IMR-90 (cell line): ENCODE measurements around the gene FADS6. TPM values are rescaled to one million over a fixed set of nuclear protein-coding genes. Genes with fewer than 3 reads are reported as not detected.

ENCODE experiments used
- ATAC-seq: fragments of 200-7000 bp; cut with Tn5 transposase; 2 replicates; pipeline ENCODE4 v1.9.1; 2020; ENCODE audit warnings: low read depth, mild to moderate bottlenecking, moderate library complexity
- BruUV-seq: library from RNA; stranded (reverse); fragments of 400-500 nt; replicated peaks from 2 replicates; lab custom pipeline; 2021; lab: Mats Ljungman, UMichigan
- CTCF ChIA-PET: fragments of 300-600 bp; formaldehyde crosslinking; extraction: SDS; loops from one replicate; lab custom pipeline; 2021; ENCODE audit warnings: antibody characterized with exemption; lab: Yijun Ruan, JAX
- POLR2A ChIA-PET: fragments of 300-600 bp; sonication (Branson Sonifier 250); formaldehyde crosslinking; loops from one replicate; lab custom pipeline; 2022; ENCODE audit warnings: antibody characterized with exemption; ENCODE audit not compliant: unreplicated experiment; lab: Charles Lee
- DNase-seq: peaks from one replicate; pipeline ENCODE4 v3.0.0; 2013
- H2AFZ ChIP-seq: replicated peaks from 2 replicates; pipeline ENCODE3; 2013; ENCODE audit warnings: low read length, mild to moderate bottlenecking; ENCODE audit not compliant: poor library complexity
- H2AK5ac ChIP-seq: 2 replicates; pipeline ENCODE4 v1.6.1; 2013; ENCODE audit warnings: low read depth, low read length, inconsistent platforms
- H2AK9ac ChIP-seq: replicated peaks from 2 replicates; pipeline ENCODE3; 2013; ENCODE audit warnings: mild to moderate bottlenecking, low read depth, low read length, moderate library complexity; ENCODE audit not compliant: poor library complexity
- H2BK120ac ChIP-seq: 2 replicates; pipeline ENCODE4 v1.6.1; 2013; ENCODE audit warnings: low read depth, low read length, inconsistent platforms
- H2BK15ac ChIP-seq: 3 replicates; pipeline ENCODE4 v1.6.1; 2013; ENCODE audit warnings: low read depth, low read length, inconsistent platforms
- H2BK20ac ChIP-seq: 2 replicates; pipeline ENCODE4 v1.6.1; 2013; ENCODE audit warnings: low read depth, mild to moderate bottlenecking, inconsistent platforms, low read length, moderate library complexity
- H2BK5ac ChIP-seq: 2 replicates; pipeline ENCODE4 v1.6.1; 2013; ENCODE audit warnings: mild to moderate bottlenecking, low read depth, low read length, inconsistent platforms; ENCODE audit not compliant: poor library complexity, severe bottlenecking
- H3K14ac ChIP-seq: replicated peaks from 2 replicates; pipeline ENCODE4 v1.6.1; 2013; ENCODE audit warnings: low read depth, low read length, inconsistent platforms
- H3K18ac ChIP-seq: 2 replicates; pipeline ENCODE4 v1.6.1; 2013; ENCODE audit warnings: low read depth, low read length, control low read depth
- H3K23ac ChIP-seq: 2 replicates; pipeline ENCODE4 v1.6.1; 2013; ENCODE audit warnings: low read depth, low read length, inconsistent platforms
- H3K27ac ChIP-seq: 2 replicates; pipeline ENCODE4 v1.5.1; 2013; ENCODE audit warnings: mild to moderate bottlenecking, control low read depth, low read length; ENCODE audit not compliant: insufficient read depth
- H3K27me3 ChIP-seq: 2 replicates; pipeline ENCODE4 v1.6.1; 2013; ENCODE audit warnings: low read length; ENCODE audit not compliant: control insufficient read depth, insufficient read depth
- H3K36me3 ChIP-seq: 2 replicates; pipeline ENCODE4 v1.6.1; 2013; ENCODE audit warnings: low read length, mixed read lengths; ENCODE audit not compliant: control insufficient read depth, insufficient read depth
- H3K4ac ChIP-seq: 2 replicates; pipeline ENCODE4 v1.6.1; 2013; ENCODE audit warnings: low read depth, low read length, inconsistent platforms
- H3K4me1 ChIP-seq: 2 replicates; pipeline ENCODE4 v1.6.1; 2013; ENCODE audit warnings: low read length, mixed read lengths; ENCODE audit not compliant: control insufficient read depth, insufficient read depth
- H3K4me2 ChIP-seq: 2 replicates; pipeline ENCODE4 v1.6.1; 2013; ENCODE audit warnings: low read depth, mild to moderate bottlenecking, control low read depth, low read length, moderate library complexity
- H3K4me3 ChIP-seq: 2 replicates; pipeline ENCODE4 v1.5.1; 2013; ENCODE audit warnings: low read depth, mild to moderate bottlenecking, control low read depth, low read length, moderate library complexity; ENCODE audit not compliant: insufficient read depth
- H3K56ac ChIP-seq: 2 replicates; pipeline ENCODE4 v1.6.1; 2013; ENCODE audit warnings: low read length, inconsistent platforms; ENCODE audit not compliant: insufficient read depth; ENCODE audit errors: extremely low read depth
- H3K79me1 ChIP-seq, 2 experiments: 2 replicates each; pipeline ENCODE4 v1.6.1; 2013; ENCODE audit warnings: low read length in 2 of 2, inconsistent platforms in 1 of 2, low read depth in 1 of 2
- H3K9ac ChIP-seq: 2 replicates; pipeline ENCODE4 v1.6.1; 2013; ENCODE audit warnings: low read depth, low read length, control low read depth
- H3K9me1 ChIP-seq: 2 replicates; pipeline ENCODE4 v1.6.1; 2013; ENCODE audit warnings: low read length, inconsistent platforms; ENCODE audit not compliant: insufficient read depth
- H3K9me3 ChIP-seq: 2 replicates; pipeline ENCODE4 v1.6.1; 2013; ENCODE audit warnings: low read length; ENCODE audit not compliant: control insufficient read depth, insufficient read depth
- H4K20me1 ChIP-seq: 2 replicates; pipeline ENCODE4 v1.6.1; 2013; ENCODE audit warnings: low read length, inconsistent platforms; ENCODE audit not compliant: insufficient read depth
- H4K5ac ChIP-seq: 2 replicates; pipeline ENCODE4 v1.6.1; 2013; ENCODE audit warnings: mild to moderate bottlenecking, low read depth, low read length, control low read depth
- H4K8ac ChIP-seq, 2 experiments: 2 replicates each; pipeline ENCODE4 v1.6.1; 2013; ENCODE audit warnings: low read depth in 2 of 2, low read length in 2 of 2, control low read depth in 1 of 2, inconsistent platforms in 1 of 2
- H4K91ac ChIP-seq: 2 replicates; pipeline ENCODE4 v1.6.1; 2013; ENCODE audit warnings: low read depth, low read length, inconsistent platforms; ENCODE audit not compliant: insufficient read depth
- RCOR1 ChIP-seq: IDR thresholded peaks from 2 replicates; pipeline ENCODE4 v1.6.1; 2012; ENCODE audit warnings: mild to moderate bottlenecking, low read length, improper control_type of control experiment; ENCODE audit not compliant: insufficient replicate concordance
- WGBS, 2 experiments: methylation state at CpG; one replicate each; pipeline versions ENCODE4 v1.1.5 to v1.1.7; 2013; ENCODE audit warnings: missing lambda C conversion rate in 2 of 2; ENCODE audit not compliant: insufficient read length in 1 of 2; ENCODE audit errors: extremely low coverage in 2 of 2; 5-methylcytosine and 5-hydroxymethylcytosine counted together
- dilution Hi-C: fragments of 300-500 bp; cut with HindIII; formaldehyde crosslinking; loops from one replicate; pipeline ENCODE4 v1.14.3; 2018; ENCODE audit warnings: low sequenced_read_pairs; ENCODE audit not compliant: unreplicated experiment
- in situ Hi-C: fragments of 300-500 bp; cut with MboI; formaldehyde crosslinking; loops from 3 replicates; pipeline ENCODE4 v1.14.3; 2019; ENCODE audit warnings: low sequenced_read_pairs, inconsistent platforms, mixed read lengths
- intact Hi-C: fragments of 100-400 bp; cut with micrococcal nuclease; formaldehyde crosslinking; loops from 2 replicates; pipeline ENCODE4 v1.10.0; 2022
- polyA plus RNA-seq, 3 experiments: library from polyadenylated mRNA; depleted of rRNA; stranded (reverse); fragments of >200 nt; gene quantifications; 2 replicates each; pipeline ENCODE4 v1.2.3, GENCODE V29; 2012; ENCODE audit warnings: low replicate concordance in 1 of 3
- total RNA-seq: library from RNA; depleted of rRNA; stranded (reverse); fragments of >200 nt; gene quantifications from 2 replicates; pipeline ENCODE4 v1.2.3, GENCODE V29; 2012

The FADS6 gene
- total and polyA plus RNA-seq, 2 of the 4 experiments (the other 2 are of a cell fraction): not detected

- no TSS peak for BruUV-seq
- H4K91ac ChIP-seq: no peak overlapping the region
- ChIA-PET POLR2A (no interaction called here), CTCF (no interaction called here)
- no peak overlapping the region for H3K4ac ChIP-seq
- no peak overlapping the region for H3K9ac ChIP-seq
- intact Hi-C loops (no loop called here), in situ Hi-C loops (no loop called here), dilution Hi-C loops (no loop called here)
- H2BK120ac ChIP-seq: no peak overlapping the region
- H2BK5ac ChIP-seq: no peak overlapping the region
- no peak overlapping the region for H2AK9ac ChIP-seq
- no peak overlapping the region for H2BK20ac ChIP-seq
- no peak overlapping the region for H4K8ac ChIP-seq
- H3K4me1 ChIP-seq: no peaks in the 10 kb centered on the region
- H2AFZ ChIP-seq: no peak overlapping the region
- no peaks in the 10 kb centered on the region for H3K36me3 ChIP-seq
- no peaks in the 10 kb centered on the region for H3K9me1 ChIP-seq
- H3K9me3 ChIP-seq: no peaks in the 10 kb centered on the region
- H3K14ac ChIP-seq: no peak overlapping the region
- DNase-seq: no peak
- H2BK15ac ChIP-seq: no peak overlapping the region
- no peak overlapping the region for H3K4me2 ChIP-seq
- no peak overlapping the region for H3K56ac ChIP-seq
- no peaks in the 10 kb centered on the region for H4K20me1 ChIP-seq
- ATAC-seq: no peak
- no peak overlapping the region for H3K23ac ChIP-seq
- no peak for TF ChIP-seq RCOR1
- H3K27me3 ChIP-seq: peaks cover 43% of the 10 kb centered on the region
- WGBS, 2 experiments: 94% methylated on average over 3 of the region's 16 CpGs; no CpG with 5 or more reads in 1 of the 2 experiments
- H2AK5ac ChIP-seq: no peak overlapping the region
- H3K18ac ChIP-seq: no peak overlapping the region
- no peaks in the 10 kb centered on the region for H3K79me1 ChIP-seq
- H3K4me3 ChIP-seq: no peak overlapping the region
- no peak overlapping the region for H3K27ac ChIP-seq
- H4K5ac ChIP-seq: no peak overlapping the region
Measured at GRCh38 chr17:74879308-74879707, 14.1 kb downstream of the FADS6 start.
